COLO829 (cell line): Measurements from ENCODE around the gene PIAS1.
"Not testable (repeated sequence)": the region's sequence is repeated elsewhere in the genome, so short reads cannot be mapped to it uniquely, and the experiment has no call there.

Experiments
- DNase-seq: peaks from one replicate; pipeline ENCODE4 v3.0.0; 2012; ENCODE audit warnings: low spot score

Gene PIAS1

GRCh38 chr15:68114840-68115239 lies 60.7 kb downstream of the PIAS1 start:
- no peak for DNase-seq

GRCh38 chr15:68124700-68125099 lies 70.6 kb downstream of the PIAS1 start:
- no peak for DNase-seq

GRCh38 chr15:68126396-68126795 lies 72.3 kb downstream of the PIAS1 start:
- DNase-seq: no peak

GRCh38 chr15:68129072-68129471 lies 75.0 kb downstream of the PIAS1 start:
- no peak for DNase-seq

GRCh38 chr15:68130851-68131250 lies 76.7 kb downstream of the PIAS1 start:
- no peak for DNase-seq

- DNase-seq: no peak
Measured at GRCh38 chr15:68137096-68137495, 83.0 kb downstream of the PIAS1 start.

GRCh38 chr15:68143129-68143528 lies 89.0 kb downstream of the PIAS1 start:
- DNase-seq: no peak

DNA sequence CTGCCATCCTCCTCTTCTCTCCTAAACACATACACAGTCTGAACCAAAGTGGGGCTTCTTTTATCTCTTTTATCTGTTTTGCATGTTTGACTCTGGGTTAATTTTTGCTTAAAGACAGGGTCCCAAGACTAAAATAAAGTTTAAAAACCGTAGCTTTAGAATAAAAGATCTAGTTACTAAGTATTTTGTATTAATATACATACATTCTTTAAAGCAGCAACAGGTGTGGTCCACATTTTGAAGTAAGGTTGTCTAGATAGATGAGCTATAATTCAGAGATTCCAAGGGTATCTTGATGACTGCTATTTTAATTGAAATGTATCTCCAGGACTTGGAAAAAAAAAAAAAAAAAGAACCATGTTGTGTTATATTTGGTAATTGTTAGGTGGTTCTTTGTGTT lies 89.7 kb downstream of the PIAS1 start:
- DNase-seq: no peak

DNA sequence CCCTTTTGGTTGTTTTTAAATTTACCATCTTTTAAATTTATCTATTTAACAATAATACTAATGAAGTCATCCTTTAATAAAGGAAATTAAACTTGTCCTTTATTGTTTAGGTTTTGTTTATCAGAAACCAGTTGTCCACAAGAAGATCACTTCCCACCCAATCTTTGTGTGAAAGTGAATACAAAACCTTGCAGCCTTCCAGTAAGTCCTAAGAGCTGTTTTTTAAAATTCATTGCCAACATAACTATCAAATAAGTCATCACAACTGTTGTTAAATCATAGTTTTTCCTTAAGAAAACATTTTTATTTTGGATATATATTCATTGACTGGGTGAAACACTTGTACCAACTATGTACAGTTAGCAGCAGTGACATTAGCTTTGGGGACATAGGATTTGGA lies 91.6 kb downstream of the PIAS1 start:
- DNase-seq: no peak

- no peak for DNase-seq
Measured at GRCh38 chr15:68148039-68148438, 93.9 kb downstream of the PIAS1 start.

DNA sequence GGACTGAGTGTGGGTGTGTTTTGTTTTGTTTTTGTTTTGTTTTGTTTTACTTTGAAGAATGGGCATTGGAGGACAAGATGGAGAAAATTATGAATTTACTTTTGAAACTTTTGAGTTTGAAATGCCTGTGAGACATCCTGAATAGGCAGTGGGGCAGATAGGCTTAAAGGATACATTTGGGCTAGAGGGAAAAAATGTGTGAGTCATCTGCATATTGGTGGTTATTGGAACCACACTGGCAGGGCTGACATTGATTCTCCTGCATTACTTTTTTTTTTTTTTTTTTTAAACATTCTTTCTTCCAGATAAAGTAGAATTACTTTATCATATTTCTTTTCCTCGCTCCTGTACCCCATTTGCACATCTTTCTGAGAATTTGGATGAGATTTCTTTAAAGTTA lies 94.9 kb downstream of the PIAS1 start:
- no peak for DNase-seq

GRCh38 chr15:68150187-68150586 lies 96.1 kb downstream of the PIAS1 start:
- no peak for DNase-seq

GRCh38 chr15:68151277-68151676 lies 97.2 kb downstream of the PIAS1 start:
- no peak for DNase-seq

DNA sequence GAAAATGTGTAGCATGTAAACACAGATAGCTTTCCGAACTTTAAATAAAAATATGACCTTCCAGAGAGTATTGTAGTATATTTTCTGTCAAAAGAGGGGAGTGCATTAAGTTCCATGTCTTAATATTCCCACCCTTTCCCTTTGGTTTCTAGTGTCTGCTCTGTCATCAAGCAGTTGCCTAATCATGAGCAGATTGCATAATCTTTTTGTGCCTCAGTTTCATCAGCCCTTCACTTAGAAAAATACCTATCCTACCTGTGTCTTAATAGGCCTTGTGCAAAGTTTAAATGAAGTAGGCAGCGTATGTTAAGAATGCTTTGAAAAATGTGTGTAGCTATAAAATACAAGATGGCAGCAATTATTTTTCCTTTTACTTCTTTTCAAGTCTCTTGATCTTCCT lies 98.2 kb downstream of the PIAS1 start:
- no peak for DNase-seq

DNA sequence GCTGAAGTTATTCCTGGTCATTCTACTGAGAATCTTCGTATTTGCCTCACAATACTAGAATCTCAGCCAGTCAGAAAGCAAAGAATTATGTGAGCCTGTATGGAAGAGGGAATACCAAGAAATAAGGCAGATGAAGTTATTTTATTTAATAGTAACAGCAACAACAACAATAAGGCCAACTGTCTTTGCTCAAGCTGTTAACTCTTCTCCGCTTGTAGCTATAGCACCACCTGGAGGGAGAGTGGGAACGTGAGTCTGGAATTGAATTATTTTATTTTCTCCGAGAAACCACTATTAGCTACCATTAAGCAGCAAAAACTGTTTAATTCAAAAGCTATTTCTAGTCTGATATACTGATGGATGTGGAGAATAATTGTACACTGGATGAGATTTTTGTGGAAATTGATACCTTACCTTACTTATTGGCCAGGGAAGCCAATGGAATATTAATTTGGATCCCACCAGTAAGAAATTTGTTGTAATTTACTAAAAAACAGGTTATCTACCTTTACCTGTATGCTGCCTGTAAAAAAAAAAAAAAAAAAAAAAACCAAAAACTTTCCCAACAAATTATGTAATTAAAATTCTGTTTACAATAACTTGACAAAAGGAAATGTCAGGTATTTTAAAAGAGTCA lies 100.9 kb downstream of the PIAS1 start:
- DNase-seq: peak; percentile 2

GRCh38 chr15:68157074-68157473 lies 103.0 kb downstream of the PIAS1 start:
- no peak for DNase-seq

- no peak for DNase-seq
Measured at GRCh38 chr15:68158046-68158628, 104.0 kb downstream of the PIAS1 start.

DNA sequence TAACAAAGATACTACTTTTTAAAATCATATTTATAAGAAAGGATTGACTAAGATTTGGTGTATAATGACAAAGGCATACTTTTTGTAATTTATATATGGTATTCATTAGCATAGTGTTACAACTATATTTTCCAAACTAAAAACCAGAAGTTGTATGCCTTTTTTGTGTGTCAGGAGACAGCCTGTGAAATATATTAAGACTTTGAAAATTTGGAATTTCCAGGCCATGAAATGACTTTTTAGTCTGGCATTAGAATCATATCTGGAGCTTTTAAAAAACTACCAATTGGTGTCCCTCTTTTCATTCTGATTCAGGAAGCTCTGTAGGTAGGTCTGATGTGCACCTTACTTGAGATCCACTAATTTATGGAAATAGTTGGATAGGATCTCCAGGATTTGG lies 109.1 kb downstream of the PIAS1 start:
- no peak for DNase-seq

- no peak for DNase-seq
Measured at GRCh38 chr15:68166847-68167246, 112.7 kb downstream of the PIAS1 start.

GRCh38 chr15:68172037-68172436 lies 117.9 kb downstream of the PIAS1 start:
- DNase-seq: not testable (repeated sequence)

DNA sequence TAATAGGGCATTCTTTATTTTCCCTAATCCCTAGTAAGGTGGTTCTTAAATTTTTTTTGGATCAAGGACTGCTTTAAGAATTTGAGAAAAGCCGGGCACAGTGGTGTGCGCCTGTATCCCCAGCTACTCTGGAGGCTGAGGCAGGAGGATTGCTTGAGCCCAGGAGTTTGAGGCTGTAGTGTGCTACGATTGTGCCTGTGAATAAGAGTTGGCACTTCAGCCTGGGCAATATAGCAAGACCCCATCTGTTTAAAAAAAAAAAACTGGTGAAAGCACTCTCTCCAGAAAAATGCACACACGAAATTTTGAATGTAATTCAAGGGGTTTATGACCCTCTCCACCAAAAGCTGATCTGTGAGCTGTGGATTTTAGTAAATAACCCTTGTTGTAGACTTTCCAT lies 119.0 kb downstream of the PIAS1 start:
- DNase-seq: no peak

GRCh38 chr15:68175526-68175925 lies 121.4 kb downstream of the PIAS1 start:
- no peak for DNase-seq

- DNase-seq: no peak
Measured at GRCh38 chr15:68176601-68177000, 122.5 kb downstream of the PIAS1 start.

- no peak for DNase-seq
Measured at GRCh38 chr15:68177742-68178141, 123.6 kb downstream of the PIAS1 start.
